Purkinje cell (primary cell): ENCODE measurements around the gene MUCL1. TPM values are rescaled to one million over a fixed set of nuclear protein-coding genes. Genes with fewer than 3 reads are reported as not detected.

ENCODE experiments used
- polyA plus RNA-seq: library from polyadenylated mRNA; unstranded; fragments of >200 nt; fragmentation: Nextera tagmentation; gene quantifications from 2 replicates; pipeline ENCODE4 v1.2.1, GENCODE V29; 2014

The MUCL1 gene, protein sequence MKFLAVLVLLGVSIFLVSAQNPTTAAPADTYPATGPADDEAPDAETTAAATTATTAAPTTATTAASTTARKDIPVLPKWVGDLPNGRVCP
- 2.0 TPM in 1 of 2 replicates, not detected in the other for polyA plus RNA-seq

DNA sequence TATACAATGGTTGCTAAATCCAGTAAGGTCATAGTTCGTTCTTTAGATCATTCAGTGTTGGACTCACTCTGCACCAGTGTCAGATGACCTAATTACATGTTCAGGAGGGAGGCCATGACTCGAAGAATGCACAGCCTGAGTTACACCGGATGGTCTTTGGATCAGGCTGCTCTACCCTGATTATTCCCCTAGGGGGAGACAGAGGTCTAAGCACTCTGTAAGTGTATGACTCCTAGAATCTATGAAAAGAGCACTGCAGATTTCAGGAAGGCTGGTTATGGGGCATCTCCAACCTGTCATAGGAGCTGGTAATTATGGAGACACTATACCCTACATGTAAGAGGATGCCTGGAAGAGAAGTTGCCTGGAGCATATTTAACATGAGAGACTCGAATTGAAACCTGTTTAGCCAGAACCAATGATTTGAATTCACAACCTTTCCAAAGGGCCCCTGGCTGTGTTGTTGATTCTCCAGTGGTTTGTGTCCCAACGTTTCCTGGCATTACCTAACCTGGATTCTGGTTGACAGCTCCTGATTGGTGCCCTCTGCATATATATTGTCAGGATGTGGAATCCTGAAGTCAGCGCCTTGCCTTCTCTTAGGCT, at the start of gene MUCL1:
Gene MUCL1 (plus strand): TSS at position 584 of the 606 bp plus-strand sequence. CDS start 67 bp downstream, outside the sequence.

Other genes with a start within 250 kb of the MUCL1 start
- gene LACRT, start 219.6 kb upstream of the MUCL1 start, polyA plus RNA-seq: not detected in 2 replicates
- not detected in 2 replicates for gene DCD, start 206.2 kb upstream of the MUCL1 start, polyA plus RNA-seq
- 13.2 TPM in 1 of 2 replicates, not detected in the other for gene TESPA1, start 130.2 kb downstream of the MUCL1 start, polyA plus RNA-seq
- gene NEUROD4, start 165.5 kb downstream of the MUCL1 start, polyA plus RNA-seq: not detected in 2 replicates